GM19240 (cell line): Measurements from ENCODE around the gene LAMA5.

Experiments
- DNase-seq: peaks from one replicate; pipeline ENCODE4 v3.0.0; 2011; ENCODE audit warnings: low spot score; ENCODE audit not compliant: insufficient read length

The LAMA5 gene, protein sequence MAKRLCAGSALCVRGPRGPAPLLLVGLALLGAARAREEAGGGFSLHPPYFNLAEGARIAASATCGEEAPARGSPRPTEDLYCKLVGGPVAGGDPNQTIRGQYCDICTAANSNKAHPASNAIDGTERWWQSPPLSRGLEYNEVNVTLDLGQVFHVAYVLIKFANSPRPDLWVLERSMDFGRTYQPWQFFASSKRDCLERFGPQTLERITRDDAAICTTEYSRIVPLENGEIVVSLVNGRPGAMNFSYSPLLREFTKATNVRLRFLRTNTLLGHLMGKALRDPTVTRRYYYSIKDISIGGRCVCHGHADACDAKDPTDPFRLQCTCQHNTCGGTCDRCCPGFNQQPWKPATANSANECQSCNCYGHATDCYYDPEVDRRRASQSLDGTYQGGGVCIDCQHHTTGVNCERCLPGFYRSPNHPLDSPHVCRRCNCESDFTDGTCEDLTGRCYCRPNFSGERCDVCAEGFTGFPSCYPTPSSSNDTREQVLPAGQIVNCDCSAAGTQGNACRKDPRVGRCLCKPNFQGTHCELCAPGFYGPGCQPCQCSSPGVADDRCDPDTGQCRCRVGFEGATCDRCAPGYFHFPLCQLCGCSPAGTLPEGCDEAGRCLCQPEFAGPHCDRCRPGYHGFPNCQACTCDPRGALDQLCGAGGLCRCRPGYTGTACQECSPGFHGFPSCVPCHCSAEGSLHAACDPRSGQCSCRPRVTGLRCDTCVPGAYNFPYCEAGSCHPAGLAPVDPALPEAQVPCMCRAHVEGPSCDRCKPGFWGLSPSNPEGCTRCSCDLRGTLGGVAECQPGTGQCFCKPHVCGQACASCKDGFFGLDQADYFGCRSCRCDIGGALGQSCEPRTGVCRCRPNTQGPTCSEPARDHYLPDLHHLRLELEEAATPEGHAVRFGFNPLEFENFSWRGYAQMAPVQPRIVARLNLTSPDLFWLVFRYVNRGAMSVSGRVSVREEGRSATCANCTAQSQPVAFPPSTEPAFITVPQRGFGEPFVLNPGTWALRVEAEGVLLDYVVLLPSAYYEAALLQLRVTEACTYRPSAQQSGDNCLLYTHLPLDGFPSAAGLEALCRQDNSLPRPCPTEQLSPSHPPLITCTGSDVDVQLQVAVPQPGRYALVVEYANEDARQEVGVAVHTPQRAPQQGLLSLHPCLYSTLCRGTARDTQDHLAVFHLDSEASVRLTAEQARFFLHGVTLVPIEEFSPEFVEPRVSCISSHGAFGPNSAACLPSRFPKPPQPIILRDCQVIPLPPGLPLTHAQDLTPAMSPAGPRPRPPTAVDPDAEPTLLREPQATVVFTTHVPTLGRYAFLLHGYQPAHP (N-terminal part only)

DNA sequence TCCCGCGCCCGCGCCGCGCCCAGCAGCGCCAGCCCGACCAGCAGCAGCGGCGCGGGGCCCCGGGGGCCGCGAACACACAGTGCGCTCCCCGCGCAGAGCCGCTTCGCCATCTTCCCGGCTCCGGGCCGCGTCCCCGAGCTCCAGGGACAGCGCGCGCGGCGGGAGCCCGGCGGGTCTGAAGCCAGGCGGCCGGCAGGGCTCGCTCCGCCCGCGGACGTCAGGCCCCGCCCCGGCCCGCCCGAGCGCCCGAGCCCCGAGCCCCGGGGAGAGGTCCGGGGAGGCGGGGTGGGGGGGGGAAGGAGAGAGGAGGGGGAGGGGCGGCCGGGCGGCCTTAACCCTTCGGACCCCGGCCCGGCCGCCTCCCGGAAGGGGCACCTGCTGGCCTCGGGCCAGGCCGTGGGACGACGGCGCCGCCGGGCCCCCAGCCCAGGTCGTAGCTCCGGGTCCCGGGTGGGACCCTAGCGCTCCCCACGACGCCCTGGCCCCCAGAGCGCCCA lies at the start of gene LAMA5:
Gene LAMA5 (minus strand): TSS at position 177 of the 497 bp plus-strand sequence. CDS start 67 bp downstream, at position 110.
- no peak for DNase-seq

DNA sequence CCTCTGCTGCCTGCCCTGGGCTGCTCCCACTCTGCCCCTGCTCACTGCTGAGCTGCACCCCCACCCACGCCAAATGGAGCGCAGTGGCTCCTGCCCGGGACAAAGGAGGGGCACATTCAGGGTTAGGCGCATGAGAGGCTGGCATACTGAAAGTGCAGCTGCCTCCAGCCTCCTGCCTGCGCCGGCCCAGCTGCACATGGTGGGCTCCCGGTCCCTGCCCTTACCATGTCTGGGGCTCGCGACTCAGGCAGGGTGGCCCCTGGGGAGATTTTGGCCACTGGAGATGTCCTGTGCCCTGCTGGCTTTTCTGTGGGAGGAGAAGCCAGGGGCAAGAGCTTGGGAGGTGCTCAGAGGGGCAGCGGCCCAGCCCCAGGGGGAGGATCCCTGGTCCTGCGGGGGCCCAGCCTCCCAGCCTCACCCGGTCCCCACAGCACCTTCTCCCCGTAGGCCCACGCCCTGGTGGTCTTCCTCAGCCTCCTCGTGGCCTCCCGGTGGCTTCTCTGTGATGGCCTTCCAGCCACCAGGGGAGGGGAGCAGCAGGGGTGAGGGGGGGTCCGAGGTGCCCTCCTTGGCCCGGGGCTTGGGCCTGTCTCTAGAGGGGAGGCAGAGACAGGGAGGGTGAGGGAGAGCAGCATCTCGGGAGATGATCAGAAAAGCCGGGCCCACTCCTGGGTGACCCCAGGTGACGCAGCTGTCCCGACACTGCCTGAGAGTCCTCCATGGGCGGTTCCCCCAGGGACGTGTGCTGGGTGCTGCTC lies 48.4 kb upstream of the LAMA5 start:
- no peak for DNase-seq

DNA sequence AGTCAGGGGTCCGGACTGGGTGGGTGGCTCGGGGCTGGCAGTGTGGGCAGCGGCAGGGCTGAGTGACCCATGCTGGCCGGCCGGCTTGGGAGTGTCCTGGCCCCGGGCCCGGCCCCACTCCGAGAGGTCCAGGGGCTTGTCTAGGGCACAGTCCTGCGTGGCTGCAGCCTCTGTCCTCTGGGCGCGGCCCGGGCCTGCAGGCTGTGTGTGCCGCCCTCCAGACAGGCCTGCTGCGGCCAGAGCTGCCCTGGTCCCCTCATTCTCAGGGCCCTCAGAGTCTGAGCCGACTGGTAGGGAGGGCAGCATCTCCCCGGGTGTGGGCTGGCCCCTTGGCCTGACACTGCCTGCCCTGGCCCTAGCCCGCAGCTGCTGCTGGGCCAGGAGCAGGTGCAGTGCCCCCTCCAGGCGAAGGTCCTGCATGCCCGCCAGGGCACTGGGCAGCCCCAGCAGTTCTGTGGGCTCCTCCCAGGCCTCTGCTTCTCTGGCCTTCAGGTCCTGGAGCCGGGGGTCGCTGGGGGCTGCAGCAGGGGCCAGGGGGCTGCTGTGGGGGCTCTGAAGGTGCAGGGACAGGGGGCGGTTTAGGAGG lies 46.9 kb upstream of the LAMA5 start:
- DNase-seq, result no peak

DNA sequence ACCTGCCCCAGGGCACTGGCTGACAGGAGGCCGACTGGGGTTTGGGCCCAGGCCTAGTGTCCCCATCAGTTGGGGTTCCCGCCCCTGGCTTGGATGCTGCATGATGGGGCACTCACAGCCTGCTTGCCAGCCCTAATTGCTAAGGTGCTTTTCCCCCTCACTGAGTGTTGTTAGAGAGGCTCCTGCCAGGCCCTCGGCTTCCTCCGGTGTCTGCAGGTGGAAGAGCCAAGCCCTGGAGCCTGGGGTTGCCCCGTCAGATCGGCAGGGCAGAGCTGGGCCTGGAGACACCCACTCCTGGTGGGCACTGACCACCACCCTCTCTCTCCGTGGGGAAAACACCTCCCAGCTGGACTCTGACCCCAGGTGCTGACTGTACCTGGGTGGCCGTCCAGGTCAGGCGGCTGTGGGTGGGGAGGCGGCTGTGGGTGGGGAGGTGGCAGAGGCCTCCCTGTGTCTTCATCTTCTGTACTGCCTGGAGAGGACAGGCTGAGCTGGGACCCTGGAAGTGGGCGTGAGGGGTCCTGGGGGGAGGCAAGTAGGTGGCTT lies 46.0 kb upstream of the LAMA5 start:
- no peak for DNase-seq

DNA sequence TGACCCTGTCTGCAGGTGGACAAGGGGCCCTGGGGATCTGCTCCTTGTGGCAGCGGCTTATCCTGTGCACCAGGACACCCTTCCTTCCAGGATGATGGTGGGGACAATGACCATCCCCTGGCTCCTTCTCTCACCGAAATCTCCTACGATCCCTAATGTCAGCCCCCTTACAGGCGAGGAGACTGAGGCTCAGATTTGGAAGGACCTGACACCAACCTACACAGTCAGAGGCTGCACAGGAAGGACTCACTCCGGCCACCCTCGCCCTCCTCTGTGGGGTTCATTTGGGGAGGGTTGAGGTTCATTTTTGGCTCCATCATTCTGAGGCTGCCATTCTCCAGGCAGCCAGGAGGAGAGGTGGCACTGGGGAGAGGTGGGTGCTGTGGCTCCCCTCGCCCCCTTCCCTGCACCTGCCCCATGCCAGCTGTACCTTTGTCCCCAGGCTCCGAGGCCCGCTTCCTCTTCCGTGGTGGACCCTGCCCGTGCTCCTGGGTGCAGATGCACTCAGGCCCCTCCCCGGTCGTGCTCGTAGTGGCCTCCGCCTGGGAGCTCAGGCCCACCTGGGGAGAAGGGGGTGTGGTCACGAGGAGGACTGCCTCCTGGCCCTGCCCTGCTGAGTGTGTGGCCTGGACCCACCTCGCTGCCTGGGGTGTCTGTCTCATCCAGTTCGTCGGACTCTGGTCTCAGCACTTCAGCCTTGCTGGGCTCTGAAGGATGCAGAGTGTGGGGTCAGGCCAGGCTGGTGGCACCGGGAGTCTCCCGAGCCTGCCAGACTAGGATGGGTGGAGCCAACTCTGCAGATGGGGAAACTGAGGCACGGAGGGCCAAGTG lies 45.3 kb upstream of the LAMA5 start:
- DNase-seq, result no peak

DNA sequence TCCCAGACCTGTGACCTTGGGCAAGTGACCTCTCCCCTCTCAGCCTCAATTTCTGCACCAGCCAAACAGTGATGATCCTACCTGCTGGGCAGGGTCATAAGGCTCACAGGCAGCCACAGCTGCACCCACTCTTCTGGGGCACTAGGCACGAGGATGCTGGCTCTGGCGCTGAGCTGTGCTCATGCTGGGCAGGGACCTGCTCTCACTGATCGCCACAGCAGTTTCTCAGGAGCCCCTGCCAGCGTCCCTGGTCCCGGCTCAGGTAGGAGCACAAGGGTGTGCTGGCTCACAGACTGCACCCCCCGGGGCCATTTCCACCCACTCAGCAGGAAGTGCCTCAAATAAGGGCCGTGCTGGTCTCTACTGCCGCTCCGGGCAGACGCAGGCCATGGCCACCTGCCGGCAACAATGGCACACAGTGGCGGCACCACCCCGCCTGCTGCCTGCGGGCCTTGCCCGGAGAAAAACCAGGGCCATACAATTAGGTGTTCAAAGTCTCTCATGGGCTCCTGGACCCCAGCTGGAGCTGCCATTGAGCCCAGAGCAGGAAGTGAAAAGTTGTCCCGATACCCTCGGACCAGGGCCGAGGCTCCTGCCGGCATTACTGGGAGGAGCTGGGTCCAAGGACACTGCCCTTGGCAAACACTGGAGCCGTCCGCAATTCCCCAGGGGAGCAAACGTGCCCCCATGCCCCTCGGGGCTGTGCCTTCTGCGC lies 44.5 kb upstream of the LAMA5 start:
- no peak for DNase-seq

DNA sequence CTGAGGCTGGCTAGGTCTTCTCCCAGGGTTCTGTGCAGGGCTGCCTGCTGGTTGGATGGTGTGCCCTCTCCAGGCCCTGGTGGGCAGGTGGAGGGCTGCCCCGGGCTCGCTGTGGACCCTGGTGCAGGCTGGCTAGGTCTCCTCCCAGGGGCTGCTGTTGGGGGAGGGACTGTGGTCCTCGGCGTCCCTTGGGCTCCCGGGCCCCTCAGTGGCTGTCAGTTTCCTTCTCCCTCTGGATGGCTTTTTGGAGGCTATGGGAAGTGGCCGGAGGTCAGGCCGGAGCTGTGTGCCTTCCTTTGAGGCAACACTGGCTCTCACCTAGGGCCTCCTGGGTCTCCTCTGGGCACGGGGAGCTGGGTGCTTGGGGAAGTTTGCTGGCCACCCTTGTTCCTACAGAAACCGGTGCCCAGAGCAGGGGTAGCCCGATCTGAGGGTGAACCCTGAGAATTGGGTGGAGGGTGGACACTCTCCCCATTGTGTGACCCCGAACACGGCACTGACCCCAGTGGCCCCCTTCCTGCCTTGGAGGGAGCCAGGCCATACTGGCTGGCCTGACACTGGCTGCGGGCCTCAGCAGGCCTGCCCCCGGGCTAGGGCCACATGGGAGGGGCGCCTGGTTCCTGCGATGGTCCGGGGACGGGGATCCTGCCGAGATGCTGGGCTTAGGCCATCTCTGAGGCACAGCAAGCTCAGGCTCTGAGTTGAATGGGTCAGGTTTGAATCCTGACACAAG lies 43.8 kb upstream of the LAMA5 start:
- no peak for DNase-seq

DNA sequence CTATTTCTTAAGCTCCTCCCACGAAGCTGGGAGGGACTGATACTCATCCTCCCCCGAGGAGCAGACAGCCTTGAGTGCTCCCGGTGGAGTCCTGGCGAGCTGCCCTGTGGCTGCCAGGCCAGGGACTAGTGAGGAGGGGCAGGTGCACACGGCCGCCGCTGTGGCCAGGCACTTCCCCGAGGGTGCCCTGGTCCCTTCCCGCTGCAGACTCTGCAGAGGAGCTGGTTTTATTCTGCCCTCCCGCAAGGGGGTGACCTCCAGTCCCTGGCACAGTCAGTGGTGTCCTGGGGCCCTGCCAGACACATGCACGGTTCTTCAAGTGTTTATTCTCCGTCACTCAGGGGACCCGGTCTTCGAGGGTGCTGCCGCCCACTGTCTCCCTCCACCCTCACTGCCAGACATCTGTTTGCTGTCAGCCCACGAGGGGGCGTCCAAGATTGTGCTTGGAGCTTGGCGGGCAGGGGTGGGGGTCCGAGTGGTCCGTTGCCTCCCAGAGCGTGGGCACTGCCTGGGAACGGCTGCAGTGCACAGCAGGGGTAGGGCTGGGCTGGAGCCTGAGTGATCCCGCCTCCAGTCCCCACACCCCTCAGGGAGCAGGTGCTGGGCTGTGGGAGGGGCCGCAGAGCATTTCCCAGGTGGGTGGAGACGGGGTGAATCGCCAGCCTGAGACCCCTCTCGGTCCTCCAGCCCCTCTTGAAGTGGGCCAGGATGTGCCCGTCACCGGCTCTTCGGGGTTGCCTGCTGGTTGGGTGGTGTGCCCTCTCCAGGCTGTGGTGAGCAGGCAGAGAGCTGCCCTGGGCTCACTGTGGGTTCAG lies 43.0 kb upstream of the LAMA5 start:
- DNase-seq, result no peak

DNA sequence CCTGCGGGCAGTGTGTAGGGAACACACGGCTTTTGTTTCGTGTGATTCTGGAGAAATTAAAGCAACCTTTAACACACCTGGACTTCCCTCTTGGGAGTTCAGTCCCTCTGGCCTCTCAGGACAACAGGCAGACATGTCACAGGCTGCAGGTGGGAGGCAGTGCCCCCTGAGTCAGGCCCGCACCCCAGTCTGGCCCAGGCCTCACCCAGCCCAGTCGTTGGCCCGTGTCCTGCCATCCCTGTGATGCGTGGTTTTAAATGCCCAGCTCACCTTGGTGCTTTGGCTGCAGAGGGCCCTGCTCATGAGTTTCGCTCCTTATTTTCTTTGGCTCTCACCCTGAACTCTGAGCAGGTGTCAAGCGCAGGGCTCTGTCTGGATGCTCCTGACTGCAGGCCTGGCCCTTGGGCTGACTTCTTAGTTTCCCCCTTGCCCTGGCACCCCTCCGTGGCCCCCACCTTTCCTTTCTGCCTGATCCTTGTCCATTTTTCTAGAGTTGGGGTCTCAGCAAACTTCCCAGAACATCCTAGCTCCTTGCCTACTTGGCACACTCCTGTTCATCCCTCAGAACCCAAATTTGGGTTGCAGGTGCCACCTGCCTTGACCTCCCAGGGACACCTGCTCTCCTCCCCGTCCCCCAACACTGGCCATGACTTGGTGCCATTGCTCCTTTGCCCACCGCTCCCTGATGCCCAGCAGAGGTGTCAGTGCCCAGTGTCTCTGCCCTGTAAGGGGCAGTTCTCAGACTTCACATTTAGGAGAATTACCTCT lies 42.2 kb upstream of the LAMA5 start:
- no peak for DNase-seq

DNA sequence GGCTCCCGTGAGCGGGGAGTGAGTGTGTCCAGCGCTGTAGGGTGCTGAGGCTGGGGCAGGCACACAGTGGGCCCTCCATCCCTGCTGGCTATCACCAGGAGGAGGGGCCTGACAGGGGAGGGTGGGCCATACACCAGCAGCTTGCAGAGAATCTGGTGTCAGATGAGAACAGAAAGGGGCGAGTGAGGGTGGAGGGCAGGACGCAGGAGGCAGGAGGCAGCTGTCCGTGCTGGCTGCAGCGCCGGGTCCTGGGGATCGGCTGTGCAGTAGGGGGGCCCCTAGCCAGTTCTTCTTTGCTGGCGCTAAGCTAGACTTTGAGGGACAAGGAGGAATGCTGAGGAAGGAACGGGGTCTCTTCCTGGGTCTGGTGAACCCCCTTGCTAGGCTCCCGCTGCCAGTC lies 41.5 kb upstream of the LAMA5 start:
- DNase-seq, result no peak

DNA sequence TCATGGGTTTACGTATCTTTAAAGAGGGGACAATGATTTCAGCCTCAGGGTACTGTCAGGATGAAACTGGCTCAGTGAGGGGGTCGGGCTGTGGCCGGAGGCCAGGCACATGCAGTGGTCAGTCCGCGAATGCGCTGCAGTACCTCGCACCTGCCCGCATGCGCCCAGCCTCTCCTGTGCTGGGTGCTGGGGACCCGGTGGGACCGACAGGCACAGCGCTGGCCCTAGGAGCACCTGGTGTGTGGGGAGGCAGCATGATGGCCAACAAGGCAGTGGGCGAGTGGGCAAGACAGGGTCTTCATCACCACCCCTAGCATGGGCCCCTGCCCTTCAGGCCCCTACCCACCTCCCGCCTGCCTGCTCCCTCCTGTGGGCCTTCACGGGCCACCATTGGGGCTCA lies 40.9 kb upstream of the LAMA5 start:
- no peak for DNase-seq

DNA sequence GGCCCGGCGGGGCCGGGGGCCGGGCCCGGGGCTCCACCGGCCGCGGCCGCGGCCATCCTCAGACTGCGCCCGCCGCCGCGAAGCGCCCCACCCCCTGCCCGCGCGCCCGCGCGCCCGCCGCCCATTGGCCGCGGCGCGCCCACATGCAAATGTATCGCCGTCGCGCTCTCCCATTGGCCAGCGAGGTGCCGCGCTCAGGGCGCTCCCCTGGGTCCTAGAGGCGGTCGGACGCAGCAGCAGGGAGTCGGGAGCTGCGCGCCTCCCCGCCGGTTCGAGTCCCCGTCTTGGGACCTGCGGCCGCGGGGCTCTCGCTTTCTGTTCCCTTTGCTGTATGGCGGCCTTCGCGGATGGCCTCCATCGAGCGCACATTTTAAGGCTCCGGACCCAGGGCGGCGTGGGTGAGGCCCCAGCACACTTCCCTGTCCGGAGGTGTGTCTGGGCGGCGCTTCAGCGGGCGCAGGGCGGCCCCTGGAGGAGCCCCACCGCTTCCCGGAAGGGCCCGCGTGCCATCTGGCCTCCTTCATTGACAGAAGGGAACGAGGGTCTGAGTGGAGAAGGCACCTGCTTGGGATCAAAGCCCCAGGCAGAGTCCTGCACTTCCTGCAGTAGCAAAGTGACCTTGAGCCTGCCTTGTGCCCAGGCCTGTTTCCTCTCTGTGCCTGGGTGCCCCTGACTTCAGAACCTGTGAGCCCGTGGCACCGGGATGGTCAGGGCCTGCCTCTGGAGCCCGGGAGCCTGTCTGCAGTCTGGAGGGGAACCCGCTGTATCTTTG lies 40.3 kb upstream of the LAMA5 start, which contains the start of gene CABLES2:
Gene CABLES2 (minus strand): TSS at position 65 of the 772 bp plus-strand sequence. CDS start 9 bp downstream, at position 56.
- DNase-seq, result peak; percentile 98

DNA sequence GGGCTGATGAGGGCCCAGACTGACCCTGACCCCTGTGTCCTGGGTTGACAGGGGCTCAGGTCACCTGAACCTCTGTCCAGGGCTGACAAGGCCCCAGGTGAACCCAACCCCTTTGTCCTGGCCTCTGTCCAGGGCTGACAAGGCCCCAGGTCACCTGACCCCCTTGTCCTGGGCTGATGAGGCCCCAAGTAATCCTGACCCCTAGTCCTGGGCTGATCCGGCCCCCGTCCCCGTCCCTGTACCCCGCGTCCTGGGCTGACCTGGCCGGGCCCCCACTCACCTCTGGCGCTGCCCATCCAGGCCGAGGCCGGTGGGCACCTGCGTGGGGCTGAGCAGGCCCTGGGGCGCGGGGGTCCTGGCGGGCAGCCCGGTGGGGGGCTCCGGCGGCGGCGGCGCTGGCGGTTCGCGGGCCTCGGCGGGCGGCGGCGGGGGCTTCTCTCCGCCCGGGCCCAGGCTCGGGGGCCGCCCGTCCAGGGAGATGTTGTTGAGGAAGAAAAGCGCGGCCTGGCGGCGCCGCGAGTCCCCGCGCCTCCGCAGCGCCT lies 39.6 kb upstream of the LAMA5 start:
- DNase-seq, result no peak

DNA sequence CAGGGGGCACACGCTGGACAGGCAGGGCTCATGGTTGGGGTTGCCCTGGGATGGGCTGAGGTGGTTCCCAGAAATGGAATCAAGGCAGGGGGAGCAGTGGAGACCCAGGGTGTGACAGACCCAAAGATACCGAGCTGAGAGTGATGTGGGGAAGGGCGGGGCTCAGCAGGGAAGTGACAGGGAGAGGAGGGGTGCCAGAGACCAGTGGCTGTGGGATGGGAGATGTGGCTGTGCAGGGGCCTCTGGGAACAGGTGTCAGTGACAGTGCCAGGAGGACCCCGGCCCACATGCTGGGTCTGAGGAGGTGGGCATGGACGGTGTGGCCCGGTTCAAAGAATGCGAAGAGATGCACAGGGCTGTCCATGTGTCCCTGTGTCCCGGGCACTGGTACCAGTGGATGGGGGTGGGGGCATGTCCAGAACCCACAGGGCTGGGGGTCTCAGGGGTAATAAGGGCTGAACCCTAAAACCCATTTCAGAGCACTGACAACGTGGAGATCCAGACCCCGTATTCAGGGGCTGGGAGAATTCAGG lies 38.9 kb upstream of the LAMA5 start:
- no peak for DNase-seq
